Suprapubic skin (tissue), 4 donors: ENCODE results near the gene RNGTT.

Experiments
- CTCF ChIP-seq, 2 donors: fragments of 200-600 bp in 1 of 2; fragments of 450-650 bp in 1 of 2; sonication (generic) in 1 of 2; IDR thresholded peaks; one replicate each; pipeline ENCODE4 v1.5.1; 2016 to 2019; ENCODE audit warnings: antibody characterized with exemption in 2 of 2, mild to moderate bottlenecking in 1 of 2, moderate library complexity in 1 of 2
- POLR2A ChIP-seq, 2 donors: fragments of 450-650 bp; IDR thresholded peaks; one replicate each; pipeline ENCODE4 v1.6.1; 2017; ENCODE audit warnings: antibody characterized with exemption in 2 of 2, mild to moderate bottlenecking in 2 of 2, moderate library complexity in 2 of 2
- POLR2AphosphoS5 ChIP-seq, 3 donors: sonication (generic); formaldehyde crosslinking; IDR thresholded peaks; one replicate each; pipeline ENCODE4 v1.6.1; 2017; ENCODE audit warnings: antibody characterized with exemption in 3 of 3

- TF ChIP-seq CTCF (IDR thresholded peaks at IDR 0.05) (no peak), POLR2A (IDR thresholded peaks at IDR 0.05) (no peak), POLR2AphosphoS5 (IDR thresholded peaks at IDR 0.05) (no peak)
These were observed 4.6 kb downstream of the RNGTT start for GRCh38 chr6:88958842-88959241.
